Measurements from ENCODE around the gene SGMS2.
A peak's percentile ranks its signal among the peaks of the same experiment; 100 is the strongest.
"Not testable (repeated sequence)": the region's sequence is repeated elsewhere in the genome, so short reads cannot be mapped to it uniquely, and the experiment has no call there.

Gene SGMS2

DNA sequence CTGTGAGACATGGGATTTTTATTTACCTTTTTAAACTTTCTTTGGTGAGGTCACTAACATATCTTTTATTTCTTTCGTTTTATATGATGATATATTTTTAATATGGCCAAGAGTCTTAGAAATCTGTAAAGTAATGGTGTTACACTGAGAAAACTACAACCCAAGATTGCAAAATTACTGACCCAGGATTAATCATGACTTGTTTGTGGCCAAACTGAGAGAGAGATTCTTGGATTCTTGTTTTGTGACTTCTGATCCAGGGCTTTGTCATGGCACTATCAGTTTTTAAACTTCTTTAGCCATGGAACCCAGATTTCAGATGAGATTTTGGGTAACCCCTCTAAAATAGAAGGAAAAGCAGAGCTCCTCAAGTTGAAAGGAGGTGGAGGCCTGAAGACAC, 42.0 kb downstream of the SGMS2 start:
- no peak for DNase-seq (ENCODE audit: low read depth, low spot score)

DNA sequence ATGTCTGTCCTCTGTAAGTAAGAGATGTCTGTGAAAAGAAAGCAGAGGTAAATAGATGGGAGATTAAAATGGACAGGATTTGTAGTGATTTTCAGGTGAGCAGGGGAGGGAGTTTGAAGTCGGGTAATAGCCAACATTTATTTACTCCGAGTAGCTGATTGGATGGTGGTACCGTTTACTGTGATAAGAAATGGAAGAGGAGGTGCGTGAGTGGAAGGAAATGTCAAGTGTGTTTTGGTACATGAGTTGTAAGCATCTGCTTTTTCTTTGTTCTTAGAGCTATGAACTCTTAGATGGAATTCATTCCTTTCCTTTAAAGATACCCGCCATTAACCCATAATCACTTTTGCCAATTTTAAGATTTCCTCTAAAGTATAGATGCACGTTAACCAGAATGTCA, 45.5 kb downstream of the SGMS2 start:
- no peak for DNase-seq (ENCODE audit: low read depth, low spot score)

GRCh38 chr4:107870916-107871786, 46.4 kb downstream of the SGMS2 start:
- DNase-seq (ENCODE audit: low read depth, low spot score) = no peak

DNA sequence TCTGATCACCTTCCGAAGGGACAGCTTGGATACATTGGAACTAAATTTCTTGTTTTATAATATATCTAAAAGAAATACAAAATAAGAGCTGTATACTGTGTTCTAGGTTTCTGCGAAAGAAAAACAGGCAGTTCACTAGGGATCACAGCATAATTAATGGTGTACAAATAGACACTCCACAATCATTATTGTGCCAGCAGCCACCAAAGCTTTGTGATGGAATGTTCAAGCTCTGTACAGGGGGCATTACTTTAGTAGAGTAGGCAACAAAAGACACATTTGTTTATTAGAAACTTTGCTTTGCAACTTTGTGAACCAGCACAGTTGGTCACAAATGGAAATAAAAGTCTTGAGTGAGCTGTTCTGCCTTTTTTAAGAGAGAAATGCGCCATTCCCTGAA, 49.3 kb downstream of the SGMS2 start:
- DNase-seq (ENCODE audit: low read depth, low spot score) = no peak

- DNase-seq (ENCODE audit: low read depth, low spot score) = no peak
Measured at GRCh38 chr4:107876099-107876498, 51.4 kb downstream of the SGMS2 start.

GRCh38 chr4:107877361-107877760, 52.6 kb downstream of the SGMS2 start:
- no peak for DNase-seq (ENCODE audit: low read depth, low spot score)

GRCh38 chr4:107885865-107886264, 61.1 kb downstream of the SGMS2 start:
- DNase-seq (ENCODE audit: low read depth, low spot score) = no peak

DNA sequence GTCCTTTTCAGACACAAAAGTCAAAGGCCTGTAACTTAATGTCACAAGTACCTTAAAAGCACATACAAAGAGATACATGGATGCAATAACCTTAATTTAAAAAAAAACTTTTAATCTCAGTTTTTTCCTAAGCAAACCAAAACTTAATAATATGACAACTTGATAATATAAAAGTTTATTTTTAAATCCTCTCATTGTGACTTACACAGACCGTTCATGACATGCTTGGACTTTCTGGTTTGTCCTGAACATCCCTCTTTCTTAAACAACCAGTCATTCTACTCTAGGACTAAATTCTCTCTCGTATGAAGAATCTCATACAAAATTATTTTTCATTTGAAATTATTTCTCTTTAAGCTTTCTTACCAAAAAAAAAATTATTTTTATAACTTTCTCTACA, 63.5 kb downstream of the SGMS2 start:
- DNase-seq (ENCODE audit: low read depth, low spot score) = no peak

DNA sequence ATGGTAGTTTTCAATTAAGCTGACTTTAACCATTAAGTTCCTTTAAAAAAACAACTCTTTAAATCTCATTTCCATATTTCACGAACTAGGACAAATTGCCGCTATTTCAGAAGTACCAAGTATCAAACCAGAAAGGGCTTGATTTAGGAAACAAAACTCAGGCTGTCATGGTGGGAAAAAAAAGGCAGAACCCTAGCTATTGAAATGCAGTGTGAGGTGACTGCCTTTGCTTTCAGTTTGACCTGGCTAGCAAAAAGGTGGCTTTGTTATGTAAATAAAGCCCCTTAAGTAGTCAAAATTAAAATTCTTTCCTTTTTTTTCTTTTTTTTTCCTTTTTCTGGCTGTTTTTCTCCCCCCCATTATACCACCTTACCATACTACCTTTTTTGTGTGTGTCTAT, 66.0 kb downstream of the SGMS2 start:
- DNase-seq (ENCODE audit: low read depth, low spot score) = no peak

DNA sequence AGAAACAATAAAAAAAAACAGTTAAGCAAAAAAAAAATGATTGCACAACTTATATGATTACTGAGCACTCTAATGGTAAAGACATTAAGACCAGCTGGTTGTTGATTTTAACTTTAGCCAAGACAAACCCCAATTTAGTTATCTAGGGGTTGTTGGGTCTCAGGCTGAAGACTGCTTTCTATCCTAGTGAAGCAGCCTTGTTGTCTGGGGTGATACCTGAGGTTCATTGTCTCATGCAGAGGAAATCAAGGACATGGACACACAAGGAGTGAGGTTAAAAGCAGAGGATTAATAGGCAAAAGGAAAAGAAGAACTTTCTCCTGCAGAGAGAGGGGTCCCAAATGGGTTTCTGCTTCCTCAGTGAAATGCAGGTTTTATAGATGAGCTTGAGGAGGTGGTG, 66.6 kb downstream of the SGMS2 start:
- no peak for DNase-seq (ENCODE audit: low read depth, low spot score)

DNA sequence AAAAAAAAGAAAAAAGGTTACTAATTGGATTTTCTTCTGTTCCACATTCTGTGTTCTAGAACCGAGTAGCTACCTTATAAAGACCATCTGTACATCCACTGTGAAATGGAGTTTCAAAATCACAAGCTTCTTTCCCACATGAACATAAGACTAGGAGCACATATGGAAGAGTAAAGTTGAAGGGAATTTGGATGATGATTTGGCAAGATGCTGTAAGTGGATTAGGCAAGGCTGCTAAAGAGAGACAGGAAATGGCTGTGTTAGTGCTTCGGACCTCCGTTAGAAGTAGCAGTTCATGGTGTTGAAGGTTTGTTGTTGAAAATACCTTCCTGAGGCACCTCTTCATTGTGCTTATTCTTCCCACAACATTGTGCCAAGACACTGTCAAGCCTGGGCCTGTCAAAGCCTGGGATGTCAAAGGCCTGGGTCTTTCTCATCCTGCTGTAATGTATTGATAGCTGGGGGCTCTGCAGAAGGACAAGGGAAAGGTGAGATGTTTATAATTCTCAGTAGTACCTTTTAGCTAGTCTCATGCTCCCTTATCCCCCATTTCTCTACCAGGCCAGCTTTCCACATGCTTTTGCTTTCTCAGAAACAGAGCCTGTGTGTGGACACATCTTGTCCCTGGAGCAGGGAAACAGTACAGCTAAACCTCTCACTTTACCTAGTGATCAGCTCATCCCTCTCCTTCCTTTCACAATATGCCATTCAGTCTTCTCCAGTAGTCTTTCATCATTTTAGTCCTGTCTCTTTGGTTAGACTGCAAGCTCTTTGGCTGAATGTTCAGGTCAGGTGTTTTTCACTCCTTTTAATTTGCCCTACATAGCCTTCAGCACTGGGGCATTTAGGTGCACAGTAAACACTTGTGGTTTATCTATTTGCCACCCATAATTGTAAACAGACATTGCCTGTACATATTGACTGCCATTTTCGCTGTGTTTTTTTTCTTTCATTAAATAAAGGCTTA, 68.7 kb downstream of the SGMS2 start:
- no peak for DNase-seq (ENCODE audit: low read depth, low spot score)

DNA sequence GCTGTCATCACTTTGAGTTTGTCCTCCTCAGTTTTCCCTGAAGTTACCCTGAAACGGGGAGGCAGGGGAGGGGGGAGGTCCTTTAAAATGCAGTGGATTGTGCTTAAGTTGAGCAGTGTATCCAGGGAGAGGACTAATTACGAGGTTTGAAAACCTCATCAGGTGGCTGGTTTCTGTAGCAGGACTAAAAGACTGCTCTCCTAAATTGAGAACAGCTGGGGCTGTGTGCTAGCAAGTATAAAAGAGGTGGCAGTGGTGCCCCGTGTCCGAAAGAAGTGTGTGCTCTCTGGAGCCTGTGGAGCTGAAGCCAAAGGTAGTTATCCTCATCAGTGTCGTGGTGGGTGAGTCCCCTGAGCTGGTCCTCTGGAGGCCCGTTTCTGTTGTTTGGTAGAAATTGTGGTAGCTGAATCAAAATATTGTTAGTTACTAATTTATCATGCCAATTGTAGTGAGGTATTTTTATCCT, 69.4 kb downstream of the SGMS2 start:
- DNase-seq (ENCODE audit: low read depth, low spot score) = no peak

- peak; percentile 54 for DNase-seq (ENCODE audit: low read depth, low spot score)
Measured at GRCh38 chr4:107896158-107896645, 71.5 kb downstream of the SGMS2 start.

GRCh38 chr4:107896646-107897045, 71.9 kb downstream of the SGMS2 start:
- no peak for DNase-seq (ENCODE audit: low read depth, low spot score)

DNA sequence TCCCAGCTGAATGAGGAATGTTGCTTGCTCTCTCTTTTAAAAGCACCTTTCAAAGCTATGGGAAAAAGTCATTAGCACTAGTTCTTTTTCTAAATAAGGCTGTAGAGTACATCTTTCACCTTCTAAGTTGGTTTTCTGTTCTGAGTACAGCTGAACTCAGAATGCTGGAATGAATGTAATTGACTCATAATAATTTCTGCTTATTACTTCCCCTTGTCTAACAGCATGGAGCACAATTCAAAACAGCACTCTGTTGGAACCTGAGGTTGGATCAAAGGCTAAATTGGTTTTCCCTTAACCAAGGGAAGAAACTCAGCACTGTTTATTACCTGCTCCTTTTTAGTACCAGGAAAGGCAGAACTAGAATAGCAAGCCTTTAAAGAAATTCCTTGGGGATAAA, 73.1 kb downstream of the SGMS2 start:
- no peak for DNase-seq (ENCODE audit: low read depth, low spot score)

- DNase-seq (ENCODE audit: low read depth, low spot score) = no peak
Measured at GRCh38 chr4:107900067-107900466, 75.3 kb downstream of the SGMS2 start.

DNA sequence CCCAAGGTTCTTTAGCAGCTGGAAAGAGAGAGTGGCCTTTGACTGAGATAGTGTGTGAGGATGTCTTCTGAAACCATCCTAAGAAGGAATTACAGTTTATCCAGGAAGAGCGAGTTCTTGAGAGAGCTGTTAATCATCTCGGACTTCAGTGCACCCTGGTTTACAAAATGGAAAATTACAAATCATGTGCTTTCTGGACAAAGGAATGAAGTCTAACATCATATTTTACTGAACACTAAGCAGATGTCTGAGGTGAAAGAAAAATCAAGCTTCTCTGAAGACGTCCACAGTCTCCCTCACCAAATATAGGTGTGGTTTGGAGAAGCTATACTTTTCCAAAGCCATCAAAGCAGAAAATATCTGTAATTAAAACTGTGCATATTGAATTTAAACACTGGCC, 75.8 kb downstream of the SGMS2 start:
- no peak for DNase-seq (ENCODE audit: low read depth, low spot score)

GRCh38 chr4:107901213-107901934, 76.6 kb downstream of the SGMS2 start:
- DNase-seq (ENCODE audit: low read depth, low spot score) = no peak

- no peak for DNase-seq (ENCODE audit: low read depth, low spot score)
Measured at GRCh38 chr4:107902715-107903114, 78.0 kb downstream of the SGMS2 start.

GRCh38 chr4:107905082-107905481, 80.3 kb downstream of the SGMS2 start:
- not testable (repeated sequence) for DNase-seq (ENCODE audit: low read depth, low spot score)

DNA sequence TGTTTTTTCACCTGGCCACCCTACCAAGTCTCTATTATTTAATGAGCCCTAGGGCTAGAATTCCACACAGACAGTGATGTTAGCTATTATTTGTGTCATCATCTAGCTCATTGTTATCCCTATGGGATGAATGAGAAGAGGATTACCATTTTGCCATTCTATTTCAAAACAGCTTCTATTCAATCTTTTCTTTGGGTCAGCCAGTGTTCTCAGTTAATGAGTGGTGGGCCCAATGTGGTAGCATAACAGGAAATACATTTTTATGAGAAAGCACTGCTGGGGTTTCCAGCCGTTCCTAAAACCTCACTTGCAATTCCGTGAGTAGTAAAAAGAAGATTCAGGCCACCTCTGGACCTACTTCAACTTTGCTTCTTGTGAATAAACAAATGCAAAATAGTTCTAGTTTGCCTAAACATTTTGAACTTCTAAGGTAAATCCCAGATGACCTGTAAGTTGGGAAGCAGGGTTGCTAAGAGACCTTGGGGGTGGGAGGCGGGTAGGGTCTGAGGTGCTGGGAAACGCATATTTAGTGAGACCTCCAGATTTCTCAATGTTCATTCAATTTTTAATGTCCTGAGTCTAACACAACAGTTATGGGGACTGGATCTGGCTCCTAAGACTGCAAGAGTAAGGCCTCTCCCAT, 81.8 kb downstream of the SGMS2 start:
- no peak for DNase-seq (ENCODE audit: low read depth, low spot score)

Measured in smooth muscle cell of the brain vasculature (primary cell).